ENCODE results near the gene ARID2. TPM values are rescaled to one million over a fixed set of nuclear protein-coding genes. Genes with fewer than 3 reads are reported as not detected.

ARID2 gene
- total RNA-seq, 2 experiments from 2014 or later: 30.1 to 44.9 TPM

GRCh38 chr12:45762185-45763110 is 32.9 kb downstream of the ARID2 start:
- intact Hi-C loops (cut with micrococcal nuclease; ENCODE audit: unreplicated experiment): loop anchor here (5.0 kb wide), 1 partner anchor 240 kb away; no protein-coding TSS in a partner anchor
- no peak overlapping the region for H3K4me3 ChIP-seq (ENCODE audit: low read depth, low read length, poor library complexity, severe bottlenecking)

GRCh38 chr12:45763381-45763780 is 33.9 kb downstream of the ARID2 start:
- intact Hi-C loops (cut with micrococcal nuclease; ENCODE audit: unreplicated experiment): loop anchor here (5.0 kb wide), 1 partner anchor 239 kb away; no protein-coding TSS in a partner anchor
- Histone ChIP-seq H3K4me1 (ENCODE audit: insufficient read depth, low read length, poor library complexity, severe bottlenecking) (no peaks in the 10 kb centered on the region), H3K4me3 (ENCODE audit: low read depth, low read length, poor library complexity, severe bottlenecking) (no peak overlapping the region), H3K9me3 (ENCODE audit: low read length) (no peaks in the 10 kb centered on the region; the same call in 1 of the 2 replicates), H3K79me2 (ENCODE audit: insufficient read depth, low read depth, low read length) (peaks cover 83% of the 10 kb centered on the region), H4K20me1 (ENCODE audit: insufficient read depth, low read length) (peaks cover 14% of the 10 kb centered on the region; the same call in 1 of the 2 replicates), H3K36me3 (ENCODE audit: insufficient read depth, low read length) (peaks cover 33% of the 10 kb centered on the region), H3K9me2 (ENCODE audit: insufficient read depth, low read length) (no peaks in the 10 kb centered on the region), H2AFZ (ENCODE audit: low read length) (no peak overlapping the region), H3K4me2 (ENCODE audit: low read length) (no peak overlapping the region), H3K27ac (ENCODE audit: low read depth, low read length, poor library complexity, severe bottlenecking) (no peak overlapping the region)
- TF ChIP-seq CTCF (conservative IDR thresholded peaks at IDR 0.05; ENCODE audit: low read length) (no peak), EZH2phosphoT487 (IDR thresholded peaks at IDR 0.05; ENCODE audit: borderline replicate concordance, low read depth, low read length) (no peak)
- ChIA-PET CTCF (ENCODE audit: unreplicated experiment) (no interaction called here), POLR2A (no interaction called here)
- no peak for DNase-seq (ENCODE audit: low spot score)
- BruUV-seq (replicated peaks): no TSS peak

More at GRCh38 chr12:45762185-45763110, 32.9 kb downstream of the ARID2 start:
- no TSS peak for BruUV-seq (replicated peaks)
- TF ChIP-seq CTCF (conservative IDR thresholded peaks at IDR 0.05; ENCODE audit: low read length): peak; percentile 84
- no peak for TF ChIP-seq EZH2phosphoT487 (IDR thresholded peaks at IDR 0.05; ENCODE audit: borderline replicate concordance, low read depth, low read length)
- no peak overlapping the region for H3K4me2 ChIP-seq (ENCODE audit: low read length)
- H2AFZ ChIP-seq (ENCODE audit: low read length): no peak overlapping the region
- no peaks in the 10 kb centered on the region; the same call in 1 of the 2 replicates for H3K9me3 ChIP-seq (ENCODE audit: low read length)
- ChIA-PET POLR2A (no interaction called here), CTCF (ENCODE audit: unreplicated experiment) (no interaction called here)
- H3K4me1 ChIP-seq (ENCODE audit: insufficient read depth, low read length, poor library complexity, severe bottlenecking): no peaks in the 10 kb centered on the region
- H3K79me2 ChIP-seq (ENCODE audit: insufficient read depth, low read depth, low read length): peaks cover 88% of the 10 kb centered on the region
- peaks cover 23% of the 10 kb centered on the region for H3K36me3 ChIP-seq (ENCODE audit: insufficient read depth, low read length)
- H3K9me2 ChIP-seq (ENCODE audit: insufficient read depth, low read length): no peaks in the 10 kb centered on the region
- peaks cover 18% of the 10 kb centered on the region; the same call in 1 of the 2 replicates for H4K20me1 ChIP-seq (ENCODE audit: insufficient read depth, low read length)
- no peak overlapping the region for H3K27ac ChIP-seq (ENCODE audit: low read depth, low read length, poor library complexity, severe bottlenecking)
- DNase-seq (ENCODE audit: low spot score): peak; percentile 26

- H3K9me2 ChIP-seq (ENCODE audit: insufficient read depth, low read length): no peaks in the 10 kb centered on the region
- H3K79me2 ChIP-seq (ENCODE audit: insufficient read depth, low read depth, low read length): peaks cover 42% of the 10 kb centered on the region; the same call in 1 of the 2 replicates
- no TSS peak for BruUV-seq (replicated peaks)
- DNase-seq (ENCODE audit: low spot score): no peak
- ChIA-PET POLR2A (no interaction called here), CTCF (ENCODE audit: unreplicated experiment) (no interaction called here)
- H3K4me2 ChIP-seq (ENCODE audit: low read length): no peak overlapping the region
- H3K36me3 ChIP-seq (ENCODE audit: insufficient read depth, low read length): peaks cover 53% of the 10 kb centered on the region
- H3K9me3 ChIP-seq (ENCODE audit: low read length): peaks cover 10% of the 10 kb centered on the region; the same call in 1 of the 2 replicates
- no peak overlapping the region for H2AFZ ChIP-seq (ENCODE audit: low read length)
- intact Hi-C loops (cut with micrococcal nuclease; ENCODE audit: unreplicated experiment): no loop called here
- TF ChIP-seq CTCF (conservative IDR thresholded peaks at IDR 0.05; ENCODE audit: low read length): no peak
- no peak for TF ChIP-seq EZH2phosphoT487 (IDR thresholded peaks at IDR 0.05; ENCODE audit: borderline replicate concordance, low read depth, low read length)
- H3K4me1 ChIP-seq (ENCODE audit: insufficient read depth, low read length, poor library complexity, severe bottlenecking): no peaks in the 10 kb centered on the region
- H3K27ac ChIP-seq (ENCODE audit: low read depth, low read length, poor library complexity, severe bottlenecking): no peak overlapping the region
- H4K20me1 ChIP-seq (ENCODE audit: insufficient read depth, low read length): no peaks in the 10 kb centered on the region
- H3K4me3 ChIP-seq (ENCODE audit: low read depth, low read length, poor library complexity, severe bottlenecking): no peak overlapping the region
These were observed 38.7 kb downstream of the ARID2 start for GRCh38 chr12:45768194-45768593.

Measured in OCI-LY7 (cell line).